ENCODE measurements around the gene DPYD.

Gene DPYD

GRCh38 chr1:97056386-97056785, 864.4 kb downstream of the DPYD start:
- no peak for TF ChIP-seq CTCF (IDR thresholded peaks at IDR 0.05; ENCODE audit: extremely low read depth, missing control alignments)
- DNase-seq (ENCODE audit: low spot score): no peak

GRCh38 chr1:97053268-97053667, 867.6 kb downstream of the DPYD start:
- no peak for TF ChIP-seq CTCF (IDR thresholded peaks at IDR 0.05; ENCODE audit: extremely low read depth, missing control alignments)
- no peak for DNase-seq (ENCODE audit: low spot score)

- DNase-seq (ENCODE audit: low spot score): no peak
- no peak for TF ChIP-seq CTCF (IDR thresholded peaks at IDR 0.05; ENCODE audit: extremely low read depth, missing control alignments)
Measured at GRCh38 chr1:97051823-97052222, 869.0 kb downstream of the DPYD start.

GRCh38 chr1:97050506-97050905, 870.3 kb downstream of the DPYD start:
- DNase-seq (ENCODE audit: low spot score): no peak
- no peak for TF ChIP-seq CTCF (IDR thresholded peaks at IDR 0.05; ENCODE audit: extremely low read depth, missing control alignments)

GRCh38 chr1:97047421-97047793, 873.4 kb downstream of the DPYD start:
- TF ChIP-seq CTCF (IDR thresholded peaks at IDR 0.05; ENCODE audit: extremely low read depth, missing control alignments): no peak
- no peak for DNase-seq (ENCODE audit: low spot score)

GRCh38 chr1:97046765-97047420, 873.9 kb downstream of the DPYD start:
- DNase-seq (ENCODE audit: low spot score): no peak
- TF ChIP-seq CTCF (IDR thresholded peaks at IDR 0.05; ENCODE audit: extremely low read depth, missing control alignments): no peak

- no peak for TF ChIP-seq CTCF (IDR thresholded peaks at IDR 0.05; ENCODE audit: extremely low read depth, missing control alignments)
- DNase-seq (ENCODE audit: low spot score): no peak
Measured at GRCh38 chr1:97044159-97044760, 876.6 kb downstream of the DPYD start.

Data from GM20000 (cell line).